GM18873 (cell line): ENCODE data around the gene MRPL12.

Experiments used
- ATAC-seq: cut with Tn5 transposase; IDR thresholded peaks from one replicate; pipeline ENCODE4 v1.9.1; 2021; ENCODE audit warnings: mild to moderate bottlenecking, moderate library complexity, moderate number of reproducible peaks; ENCODE audit not compliant: unreplicated experiment, low FRiP score

MRPL12 gene

DNA sequence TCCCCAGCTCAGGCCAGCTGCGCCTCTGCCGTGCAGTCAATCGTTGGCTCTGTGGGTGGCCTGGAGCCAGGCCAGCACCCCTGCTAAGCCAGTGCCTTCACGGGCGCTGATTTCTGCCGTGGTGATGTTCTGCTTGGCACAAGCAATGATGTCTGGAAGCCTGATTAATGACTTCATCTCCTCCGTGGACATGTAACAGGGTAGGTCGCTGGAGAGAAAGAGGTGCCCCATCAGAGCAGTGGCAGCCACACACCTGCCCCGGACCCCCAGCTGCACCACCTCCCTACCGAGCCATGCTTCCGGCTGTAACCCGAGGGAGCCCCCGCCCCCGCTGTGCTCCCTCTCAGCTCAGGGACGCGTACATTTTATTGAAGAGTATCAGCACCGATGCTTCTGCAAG, 21.5 kb upstream of the MRPL12 start:
- no peak for ATAC-seq

DNA sequence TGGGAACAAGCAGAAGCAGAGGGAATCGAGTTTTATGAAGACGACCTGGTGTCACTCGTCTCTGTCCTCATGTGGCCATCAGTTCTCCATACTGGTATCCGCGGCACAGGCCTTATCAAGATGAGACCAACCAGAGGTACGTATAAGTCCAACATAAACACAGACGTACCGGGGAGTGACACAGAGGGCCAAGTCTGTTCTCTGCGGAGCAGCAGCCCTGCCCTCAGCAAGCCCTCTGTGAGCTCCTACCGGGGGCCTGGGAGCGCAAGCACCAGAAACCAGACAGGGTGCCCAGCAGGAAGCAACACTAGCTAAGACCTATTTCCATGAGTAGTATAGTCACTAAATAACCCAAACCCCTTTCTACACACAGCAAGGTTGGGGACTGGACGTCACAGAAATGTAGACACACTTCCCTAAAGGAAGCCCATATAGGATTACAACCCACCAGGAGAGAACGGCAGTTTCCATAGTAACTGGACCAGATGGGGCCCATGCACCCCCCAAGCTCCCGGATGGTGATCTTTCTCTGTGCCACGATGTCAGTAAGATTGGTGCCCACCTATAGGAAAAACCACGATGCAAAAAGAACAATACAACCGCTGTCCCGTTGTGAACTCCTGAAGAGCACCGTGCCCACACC, 20.5 kb upstream of the MRPL12 start:
- ATAC-seq, result no peak

DNA sequence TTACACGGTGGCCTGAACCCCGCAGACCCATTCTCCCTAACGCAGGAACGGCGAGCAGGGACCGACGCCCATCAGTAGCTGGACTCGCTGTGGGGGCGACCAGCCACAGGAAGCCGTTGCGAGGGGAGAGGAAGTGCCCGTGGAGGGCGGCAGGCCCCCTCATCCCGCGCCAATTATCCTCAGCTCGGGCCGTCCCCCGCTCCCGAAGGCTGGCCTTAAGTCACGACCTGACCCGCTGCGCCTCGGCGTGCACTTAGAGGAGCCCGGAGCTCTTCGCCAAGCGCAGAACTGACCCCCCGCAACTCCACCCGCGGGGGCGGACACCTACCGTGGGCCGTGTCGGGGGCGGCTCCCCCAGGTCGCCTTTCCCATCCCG, 20.0 kb upstream of the MRPL12 start:
- peak; percentile 6 for ATAC-seq

DNA sequence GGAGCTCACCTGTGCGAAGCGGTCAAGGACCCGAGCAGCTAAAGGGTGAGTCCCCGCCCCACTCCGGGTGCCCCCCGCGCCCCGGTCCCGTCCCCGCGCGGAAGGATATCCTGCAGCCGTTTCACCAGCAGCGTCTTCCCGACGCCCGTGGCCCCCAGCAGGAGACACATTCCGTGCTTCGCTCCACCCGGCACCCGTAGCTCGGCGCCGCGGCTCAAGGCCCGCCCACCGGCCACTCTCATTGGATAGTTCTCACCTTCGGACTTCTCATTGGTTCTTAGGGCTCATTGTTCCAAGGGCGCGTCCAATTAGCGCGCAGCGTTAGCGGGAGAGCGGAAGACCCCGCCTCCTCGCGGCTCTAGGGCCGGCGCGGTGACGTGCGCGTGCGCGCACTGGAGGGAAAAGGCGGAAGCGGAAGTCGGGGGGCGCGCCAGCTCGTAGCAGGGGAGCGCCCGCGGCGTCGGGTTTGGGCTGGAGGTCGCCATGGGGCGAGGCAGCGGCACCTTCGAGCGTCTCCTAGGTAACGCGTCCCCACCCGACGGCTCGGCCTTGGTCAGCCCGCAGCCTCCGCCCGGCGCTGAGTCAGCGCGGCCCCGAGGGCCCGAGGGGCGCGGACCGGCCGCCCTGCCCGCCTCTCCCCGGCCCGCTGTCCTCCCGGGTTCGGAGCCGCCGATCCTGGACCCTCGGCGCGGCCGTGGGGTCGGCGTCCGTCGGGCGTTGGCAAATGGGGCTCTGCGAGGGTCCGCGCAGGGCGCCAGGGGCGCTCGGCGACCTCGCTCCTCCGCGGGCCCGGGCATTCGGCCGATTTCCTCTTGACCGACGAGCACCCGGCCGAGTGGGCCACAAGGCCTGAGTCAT, 19.4 kb upstream of the MRPL12 start, which contains the start of the genes ARL16 and HGS:
ARL16 (minus strand) TSS at position 214 of the 858 bp plus-strand sequence; CDS start at position 170, 44 bp downstream.
HGS (plus strand) TSS at position 428 of the 858 bp plus-strand sequence; CDS start at position 484, 56 bp downstream.
- ATAC-seq, result peak; percentile 94

DNA sequence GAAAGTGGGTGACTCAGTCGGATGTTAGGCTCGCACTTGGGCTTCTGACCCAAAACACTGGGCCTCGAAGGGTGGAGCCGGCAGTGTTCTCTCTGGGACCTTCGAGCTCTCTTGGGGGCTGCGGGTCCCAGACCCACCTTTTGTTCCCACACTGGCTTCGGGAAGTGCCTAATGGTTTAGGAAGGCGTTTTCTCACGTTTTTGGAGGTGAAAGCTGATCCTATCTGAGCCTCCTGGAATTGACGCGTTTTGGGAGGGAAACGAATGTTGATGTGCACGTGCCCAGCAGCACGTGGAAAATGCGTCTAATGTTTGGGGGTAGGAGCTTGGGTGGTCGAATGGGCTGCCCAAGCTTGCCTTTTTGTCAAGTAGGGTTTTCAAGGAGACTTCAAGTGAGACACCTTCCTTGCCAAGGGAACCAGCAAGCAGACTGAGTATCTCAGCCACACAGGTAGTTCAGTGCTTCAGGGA, 18.7 kb upstream of the MRPL12 start:
- no peak for ATAC-seq

DNA sequence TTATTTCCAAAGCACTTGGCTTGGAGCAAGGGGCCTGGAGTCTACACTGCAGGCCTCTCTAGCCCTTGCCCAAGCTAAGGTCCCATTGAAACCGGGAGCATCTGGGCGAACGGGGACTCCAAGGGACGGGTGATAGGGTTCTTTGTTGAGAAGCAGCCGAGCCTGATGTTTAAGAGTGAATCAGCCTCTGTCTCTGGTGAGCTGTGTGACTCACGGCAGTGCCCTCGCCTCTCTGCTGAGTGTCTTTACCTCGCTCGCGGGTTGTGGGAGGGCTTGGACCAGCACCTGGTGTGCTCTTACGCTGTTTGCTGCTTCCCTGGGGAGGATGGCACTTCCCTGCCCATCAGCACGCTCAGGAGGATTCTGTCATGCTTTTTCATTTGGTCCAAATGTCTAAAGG, 18.1 kb upstream of the MRPL12 start:
- ATAC-seq, result no peak

DNA sequence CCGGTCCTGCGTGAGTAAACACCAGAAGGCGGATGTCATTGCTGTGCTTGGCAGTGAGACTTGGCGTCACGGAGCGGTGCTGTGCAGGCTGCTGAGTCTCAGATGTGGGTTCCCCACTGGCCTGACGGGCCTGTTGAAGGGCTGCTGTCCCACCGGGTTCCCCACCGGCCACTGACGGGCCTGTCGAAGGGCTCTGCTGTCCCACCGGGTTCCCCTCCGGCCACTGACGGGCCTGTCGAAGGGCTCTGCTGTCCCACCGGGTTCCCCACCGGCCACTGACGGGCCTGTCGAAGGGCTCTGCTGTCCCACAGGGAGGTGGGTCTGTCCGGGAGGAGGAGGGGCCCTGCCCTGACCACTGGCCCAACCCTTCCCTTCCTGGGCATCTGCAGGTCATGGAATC, 16.6 kb upstream of the MRPL12 start:
- ATAC-seq, result no peak

DNA sequence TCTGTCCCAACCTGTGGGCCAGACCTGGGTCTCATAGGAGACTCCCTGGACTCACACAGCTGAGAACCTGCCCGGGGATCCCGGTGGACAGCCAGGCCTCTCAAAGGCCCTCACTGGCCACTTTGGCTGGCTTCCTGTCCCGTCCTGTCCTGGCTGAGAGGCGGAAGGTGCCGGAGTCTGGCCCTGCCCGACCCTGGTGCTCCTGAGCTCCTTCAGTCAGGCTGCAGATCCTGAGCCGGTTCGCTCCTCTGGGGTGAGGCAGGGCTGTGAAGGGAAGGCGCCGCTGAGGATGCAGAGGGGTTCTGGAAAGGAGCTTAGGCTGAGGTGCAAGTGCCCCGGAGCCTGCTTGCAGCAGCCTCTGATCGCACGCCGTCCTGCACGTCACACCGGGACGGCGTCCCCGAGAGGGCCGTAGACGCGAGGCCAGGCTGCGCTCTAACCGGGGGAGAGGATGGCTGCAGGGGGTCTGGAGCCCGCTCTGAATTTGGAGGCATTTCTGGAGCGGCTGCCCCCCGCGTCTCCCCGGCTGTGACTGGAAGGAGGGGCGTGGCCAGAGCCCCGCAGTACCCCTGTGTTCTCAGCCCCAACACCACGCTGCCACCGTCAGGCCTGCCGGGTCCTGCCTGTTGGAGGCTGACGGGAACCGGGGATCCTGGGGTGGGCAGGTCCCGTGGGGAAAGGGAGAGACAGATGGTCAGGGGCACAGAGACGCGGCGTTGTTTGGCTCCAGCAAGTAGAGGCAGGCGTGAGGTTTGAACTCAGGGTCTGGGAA, 15.2 kb upstream of the MRPL12 start:
- no peak for ATAC-seq

DNA sequence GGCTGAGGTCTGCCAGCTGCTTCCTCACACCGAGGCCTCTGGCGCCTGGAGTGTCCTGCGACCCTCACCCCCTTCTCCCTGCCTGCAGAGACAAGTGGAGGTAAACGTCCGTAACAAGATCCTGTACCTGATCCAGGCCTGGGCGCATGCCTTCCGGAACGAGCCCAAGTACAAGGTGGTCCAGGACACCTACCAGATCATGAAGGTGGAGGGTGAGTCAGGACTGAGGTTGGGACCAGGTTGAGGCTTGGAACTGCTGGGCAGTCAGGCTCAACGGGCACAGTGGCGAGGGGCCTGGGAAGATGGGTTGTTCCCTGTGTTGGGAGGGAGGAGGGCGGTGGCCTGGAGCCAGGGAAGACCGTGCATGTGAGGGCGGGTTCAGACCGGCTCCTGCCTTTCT, 14.6 kb upstream of the MRPL12 start:
- no peak for ATAC-seq

DNA sequence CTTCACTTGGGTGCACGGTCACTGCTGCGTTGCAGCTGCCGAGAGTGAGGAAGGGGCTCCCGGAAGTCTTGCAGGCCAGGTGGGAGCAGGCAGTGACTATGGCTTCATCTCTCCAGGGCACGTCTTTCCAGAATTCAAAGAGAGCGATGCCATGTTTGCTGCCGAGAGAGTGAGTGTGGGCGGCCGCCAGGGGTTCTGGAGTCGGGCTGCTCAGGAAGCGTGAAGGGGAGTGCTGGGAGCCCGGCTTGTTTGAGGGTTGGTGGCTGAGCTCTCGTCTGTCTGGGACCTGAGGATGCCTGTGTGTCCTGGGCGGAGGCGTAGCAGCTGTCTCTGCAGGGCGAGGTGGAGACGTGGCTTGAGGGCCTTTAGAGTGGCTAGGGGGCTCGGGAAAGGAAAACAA, 13.1 kb upstream of the MRPL12 start:
- ATAC-seq, result no peak

DNA sequence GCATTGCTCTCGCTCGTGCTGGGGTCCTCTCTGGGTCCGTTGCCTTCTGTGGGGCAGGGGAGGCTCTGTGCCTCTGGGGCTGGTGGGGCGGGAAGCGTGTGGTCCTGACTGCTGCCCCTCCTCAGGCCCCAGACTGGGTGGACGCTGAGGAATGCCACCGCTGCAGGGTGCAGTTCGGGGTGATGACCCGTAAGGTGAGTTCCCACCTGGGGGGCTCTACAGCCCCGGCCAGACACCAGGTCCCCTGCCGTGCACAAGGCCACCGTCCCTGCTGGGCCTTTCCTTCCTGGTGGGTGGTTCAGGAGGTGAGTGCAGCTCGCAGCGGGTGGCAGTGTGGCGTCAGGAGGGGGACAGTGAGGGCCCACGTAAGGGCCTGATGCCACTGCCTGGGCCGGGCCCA, 12.6 kb upstream of the MRPL12 start:
- ATAC-seq, result no peak

DNA sequence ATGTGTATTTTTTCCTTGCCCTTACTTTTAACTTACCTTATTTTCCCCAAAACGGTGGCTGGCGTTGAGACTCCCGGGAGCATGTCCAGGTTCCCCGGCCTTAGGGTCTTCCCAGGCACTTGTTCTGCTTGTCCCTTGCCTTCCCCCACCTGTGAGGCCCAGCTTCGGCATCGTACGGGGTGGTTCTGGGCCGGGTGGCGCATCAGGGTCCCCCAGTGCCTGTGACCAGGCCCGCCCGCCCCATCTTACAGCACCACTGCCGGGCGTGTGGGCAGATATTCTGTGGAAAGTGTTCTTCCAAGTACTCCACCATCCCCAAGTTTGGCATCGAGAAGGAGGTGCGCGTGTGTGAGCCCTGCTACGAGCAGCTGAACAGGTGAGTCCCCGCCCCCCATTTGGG, 12.0 kb upstream of the MRPL12 start:
- ATAC-seq, result no peak

DNA sequence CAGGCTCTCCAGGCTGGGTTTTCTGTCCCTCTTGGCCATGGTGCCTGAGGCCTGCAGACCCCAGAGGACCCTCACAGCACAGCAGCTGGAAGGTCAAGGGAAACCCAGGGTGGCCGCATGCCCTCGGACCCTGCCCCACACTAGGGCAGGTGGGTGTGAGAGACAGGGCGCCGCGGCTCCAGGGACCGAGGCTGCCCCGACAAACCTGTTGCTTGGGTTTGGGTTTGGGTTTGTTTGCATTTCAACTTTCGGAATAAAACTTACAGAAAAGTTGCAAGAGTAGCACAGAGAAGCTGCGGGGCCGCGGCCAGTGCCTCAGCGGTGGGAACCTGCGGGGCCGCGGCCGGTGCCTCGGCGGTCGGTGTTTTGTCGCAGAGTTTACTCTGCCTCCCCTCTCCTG, 11.6 kb upstream of the MRPL12 start:
- no peak for ATAC-seq

DNA sequence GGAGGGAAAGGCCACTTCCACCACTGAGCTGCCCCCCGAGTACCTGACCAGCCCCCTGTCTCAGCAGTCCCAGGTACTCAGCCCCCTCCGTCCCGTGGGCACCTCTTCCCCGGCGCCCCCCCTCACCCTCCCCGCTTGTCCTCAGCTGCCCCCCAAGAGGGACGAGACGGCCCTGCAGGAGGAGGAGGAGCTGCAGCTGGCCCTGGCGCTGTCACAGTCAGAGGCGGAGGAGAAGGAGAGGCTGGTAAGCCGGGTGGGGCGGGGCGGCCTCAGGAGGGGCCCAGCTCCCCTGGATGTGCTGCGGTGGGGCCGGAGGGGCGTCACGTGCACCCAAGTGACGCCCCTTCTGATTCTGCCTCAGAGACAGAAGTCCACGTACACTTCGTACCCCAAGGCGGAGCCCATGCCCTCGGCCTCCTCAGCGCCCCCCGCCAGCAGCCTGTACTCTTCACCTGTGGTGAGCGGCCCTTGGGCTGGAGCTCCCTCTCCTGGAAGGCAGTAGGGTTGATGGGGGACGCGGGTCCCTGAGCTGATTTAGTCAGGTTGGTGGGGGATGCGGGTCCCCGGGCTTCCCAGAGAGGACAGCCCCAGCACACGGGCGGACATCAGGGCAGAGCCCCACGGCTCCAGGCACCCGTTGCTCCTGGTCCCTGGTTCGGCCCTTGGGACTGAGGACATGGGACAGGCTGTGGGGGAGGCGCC, 9.5 kb upstream of the MRPL12 start:
- ATAC-seq, result no peak

DNA sequence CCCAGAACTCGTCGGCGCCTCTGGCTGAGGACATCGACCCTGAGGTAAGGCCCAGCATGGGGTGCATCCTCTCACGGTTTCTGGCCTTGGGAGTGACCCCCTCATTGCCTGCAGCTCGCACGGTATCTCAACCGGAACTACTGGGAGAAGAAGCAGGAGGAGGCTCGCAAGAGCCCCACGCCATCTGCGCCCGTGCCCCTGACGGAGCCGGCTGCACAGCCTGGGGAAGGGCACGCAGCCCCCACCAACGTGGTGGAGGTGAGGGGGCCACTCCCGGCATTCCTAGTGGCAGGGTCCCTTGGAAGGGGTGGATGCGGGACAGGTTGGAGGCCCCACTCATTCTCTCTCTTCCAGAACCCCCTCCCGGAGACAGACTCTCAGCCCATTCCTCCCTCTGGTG, 8.4 kb upstream of the MRPL12 start:
- ATAC-seq, result no peak

DNA sequence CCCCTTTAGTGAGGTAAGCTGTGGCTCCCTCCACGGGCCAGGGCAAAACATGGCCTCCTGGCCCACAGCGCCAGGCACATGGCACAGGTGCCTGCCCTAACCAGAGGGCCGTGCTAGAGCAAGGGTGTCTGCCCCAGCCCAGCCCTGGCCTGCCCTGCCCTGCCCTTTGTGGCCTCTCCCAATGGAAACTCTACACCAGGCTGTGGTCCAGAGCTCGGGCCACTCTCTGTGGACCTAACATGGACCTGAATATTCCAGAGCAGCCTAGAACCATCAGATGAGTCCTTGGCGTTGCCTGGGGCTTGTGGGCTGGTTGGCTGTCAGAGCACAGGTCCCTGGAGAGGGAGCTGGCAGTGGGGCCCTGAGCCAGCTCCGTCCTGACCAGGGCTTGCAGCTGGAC, 8.0 kb upstream of the MRPL12 start:
- no peak for ATAC-seq

DNA sequence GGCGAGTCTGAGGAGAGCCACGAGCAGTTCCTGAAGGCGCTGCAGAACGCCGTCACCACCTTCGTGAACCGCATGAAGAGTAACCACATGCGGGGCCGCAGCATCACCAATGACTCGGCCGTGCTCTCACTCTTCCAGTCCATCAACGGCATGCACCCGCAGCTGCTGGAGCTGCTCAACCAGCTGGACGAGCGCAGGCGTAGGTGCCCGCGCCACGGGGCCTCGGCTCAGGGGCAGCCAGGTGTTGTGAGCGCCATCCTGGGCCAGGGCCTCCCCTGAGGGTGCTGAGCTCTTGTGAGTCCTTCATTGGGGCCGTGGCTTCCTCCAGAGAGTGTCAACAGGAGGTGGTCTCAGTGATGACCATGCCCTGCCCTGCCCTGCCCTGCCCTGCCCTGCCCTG, 7.4 kb upstream of the MRPL12 start:
- no peak for ATAC-seq

DNA sequence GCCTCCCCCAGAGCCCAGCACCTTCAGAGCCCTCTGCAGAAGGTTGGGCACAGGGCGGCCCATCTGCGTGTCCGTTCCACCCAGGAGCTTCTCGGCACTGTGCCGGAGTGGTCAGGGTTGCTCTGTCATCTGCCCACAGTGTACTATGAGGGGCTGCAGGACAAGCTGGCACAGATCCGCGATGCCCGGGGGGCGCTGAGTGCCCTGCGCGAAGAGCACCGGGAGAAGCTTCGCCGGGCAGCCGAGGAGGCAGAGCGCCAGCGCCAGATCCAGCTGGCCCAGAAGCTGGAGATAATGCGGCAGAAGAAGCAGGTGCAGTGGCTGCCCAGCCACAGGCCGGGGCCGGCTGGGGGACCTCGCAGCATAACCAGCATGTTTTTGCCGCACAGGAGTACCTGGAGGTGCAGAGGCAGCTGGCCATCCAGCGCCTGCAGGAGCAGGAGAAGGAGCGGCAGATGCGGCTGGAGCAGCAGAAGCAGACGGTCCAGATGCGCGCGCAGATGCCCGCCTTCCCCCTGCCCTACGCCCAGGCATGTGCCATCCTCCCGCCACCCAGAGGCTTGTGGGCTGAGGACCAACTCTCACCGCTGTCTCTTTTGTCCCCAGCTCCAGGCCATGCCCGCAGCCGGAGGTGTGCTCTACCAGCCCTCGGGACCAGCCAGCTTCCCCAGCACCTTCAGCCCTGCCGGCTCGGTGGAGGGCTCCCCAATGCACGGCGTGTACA, 6.8 kb upstream of the MRPL12 start:
- no peak for ATAC-seq

DNA sequence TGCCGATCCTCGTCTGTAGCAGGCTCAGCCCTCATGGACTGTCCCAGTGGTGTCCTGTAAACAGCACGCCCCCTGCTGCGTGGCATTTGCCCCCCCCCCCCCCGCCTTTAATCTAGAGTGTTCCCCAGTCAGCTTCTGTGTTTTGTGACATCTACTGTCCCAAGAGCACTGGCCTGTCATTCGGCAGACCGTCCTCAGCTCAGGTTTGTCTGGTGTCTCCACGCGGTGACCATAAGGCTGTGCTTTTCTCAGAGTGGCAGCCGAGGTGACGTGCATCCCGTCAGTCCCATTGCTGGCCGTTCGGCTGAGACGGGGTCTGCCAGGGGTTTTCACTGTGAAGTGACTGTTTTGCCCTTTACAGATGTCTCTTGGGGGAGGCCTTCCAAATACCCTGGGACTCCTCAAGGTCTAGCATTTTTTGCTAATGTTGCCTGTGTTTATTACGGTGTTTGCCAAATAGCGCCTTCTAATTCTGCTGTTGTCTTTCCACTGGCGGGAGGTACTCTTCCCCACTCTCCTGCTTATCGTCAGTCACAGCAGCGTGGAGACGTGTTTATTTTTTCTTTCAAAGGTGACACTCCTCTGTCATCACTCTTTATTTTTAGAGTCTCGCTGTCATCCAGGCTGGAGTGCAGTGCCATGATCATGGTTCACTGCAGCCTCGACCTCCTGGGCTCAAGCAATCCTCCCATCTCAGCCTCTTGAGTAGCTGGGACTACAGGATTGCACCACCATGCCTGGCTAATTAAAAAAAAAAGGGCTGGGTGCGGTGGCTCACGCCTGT, 5.7 kb upstream of the MRPL12 start:
- ATAC-seq, result no peak
